Measurements from ENCODE around the gene CDC73.
"Not testable (repeated sequence)": the region's sequence is repeated elsewhere in the genome, so short reads cannot be mapped to it uniquely, and the experiment has no call there.

Gene CDC73

DNA sequence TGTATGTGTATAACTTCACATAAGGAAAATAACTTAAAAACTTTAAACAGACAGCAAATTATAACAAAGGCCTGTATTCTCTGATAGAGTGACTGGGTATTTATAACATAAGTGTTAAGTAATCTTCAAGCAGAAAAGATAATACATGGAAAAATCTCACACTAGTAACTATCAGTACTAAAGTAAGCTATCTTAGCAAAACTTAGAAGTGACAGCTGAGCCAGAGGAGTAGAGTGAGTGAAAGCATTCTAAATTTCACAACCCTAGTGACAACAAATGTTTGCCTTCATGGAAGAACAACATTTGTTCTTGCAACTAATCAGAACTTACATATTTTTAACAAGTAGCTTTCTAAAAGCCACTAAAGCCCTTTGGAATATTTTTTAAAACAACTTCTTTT lies 139.1 kb downstream of the CDC73 start:
- ATAC-seq (replicated peaks; ENCODE audit: extremely low read depth, poor library complexity, severe bottlenecking), result no peak
- Mint-ChIP-seq H3K27ac (ENCODE audit: low read depth) (no peak overlapping the region), H3K36me3 (ENCODE audit: insufficient read depth) (peaks cover 5% of the 10 kb centered on the region), H3K4me1 (peaks cover 15% of the 10 kb centered on the region), H3K9me3 (no peaks in the 10 kb centered on the region), H3K27me3 (no peaks in the 10 kb centered on the region), H3K4me3 (no peak overlapping the region)
- no peak for DNase-seq (ENCODE audit: low spot score in 2 of 2)

DNA sequence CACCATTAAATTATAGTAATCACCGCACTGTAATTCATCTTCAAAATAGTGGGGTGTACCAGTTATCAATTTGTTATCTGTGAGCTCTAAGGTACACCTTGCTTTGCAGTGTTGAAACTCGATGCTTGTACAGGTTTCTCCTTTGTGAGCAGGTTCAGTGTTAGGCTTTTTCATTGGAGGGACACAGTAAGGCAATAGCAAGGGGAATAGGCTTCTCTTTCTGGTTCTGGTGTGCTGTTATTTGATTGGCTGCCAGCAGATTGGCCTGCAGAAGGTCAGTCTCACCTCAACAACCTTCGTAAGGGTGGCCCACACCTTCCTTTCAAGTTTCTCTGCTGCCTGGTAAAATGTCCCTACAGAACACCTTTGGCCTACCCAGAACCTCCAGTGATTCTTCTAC lies 140.8 kb downstream of the CDC73 start:
- ATAC-seq (replicated peaks; ENCODE audit: extremely low read depth, poor library complexity, severe bottlenecking) (no peak), DNase-seq (ENCODE audit: low spot score in 2 of 2) (no peak)
- Mint-ChIP-seq H3K36me3 (ENCODE audit: insufficient read depth) (peaks cover 7% of the 10 kb centered on the region), H3K27me3 (no peaks in the 10 kb centered on the region), H3K27ac (ENCODE audit: low read depth) (no peak overlapping the region), H3K9me3 (no peaks in the 10 kb centered on the region), H3K4me1 (peaks cover 9% of the 10 kb centered on the region), H3K4me3 (no peak overlapping the region)

DNA sequence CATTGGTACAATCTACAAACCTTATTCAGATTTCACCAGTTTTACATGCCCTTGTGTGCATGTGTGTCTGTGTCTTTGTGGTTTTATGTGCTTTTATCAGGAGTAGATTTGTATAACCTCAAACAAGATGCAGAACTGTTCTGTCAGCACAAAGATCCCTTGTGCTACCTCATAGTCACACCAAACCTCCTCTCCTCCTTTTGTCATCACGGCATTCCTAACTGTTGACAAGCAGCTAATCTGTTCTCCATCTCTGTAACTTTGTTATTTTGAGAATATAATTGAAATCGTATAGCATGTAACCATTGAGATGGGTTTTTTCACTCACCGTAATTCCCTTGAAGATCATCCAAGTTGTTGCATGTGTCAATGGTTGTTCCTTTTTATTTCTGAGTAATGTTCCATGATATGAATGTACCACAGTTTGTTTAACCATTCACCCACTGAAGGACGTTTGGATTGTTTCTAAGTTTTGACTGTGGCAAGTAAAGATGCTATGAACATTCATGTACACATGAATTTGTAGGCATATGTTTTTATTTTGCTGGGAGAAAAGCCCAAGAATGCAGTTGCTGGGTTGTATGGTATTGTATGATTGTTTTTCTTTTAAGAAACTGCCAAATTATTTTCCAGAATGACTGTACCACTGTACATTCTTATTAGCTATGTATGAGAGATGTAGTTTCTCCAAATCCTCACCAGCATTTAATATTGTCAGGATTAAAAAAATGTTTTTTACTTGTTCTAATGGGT lies 142.7 kb downstream of the CDC73 start:
- H3K27me3 Mint-ChIP-seq, result no peaks in the 10 kb centered on the region
- ATAC-seq (replicated peaks; ENCODE audit: extremely low read depth, poor library complexity, severe bottlenecking), result no peak
- no peak overlapping the region for H3K27ac Mint-ChIP-seq (ENCODE audit: low read depth)
- no peak overlapping the region for H3K4me3 Mint-ChIP-seq
- H3K9me3 Mint-ChIP-seq, result no peaks in the 10 kb centered on the region
- DNase-seq (ENCODE audit: low spot score in 2 of 2), result no peak
- peaks cover 9% of the 10 kb centered on the region for H3K4me1 Mint-ChIP-seq
- H3K36me3 Mint-ChIP-seq (ENCODE audit: insufficient read depth), result peaks cover 11% of the 10 kb centered on the region

DNA sequence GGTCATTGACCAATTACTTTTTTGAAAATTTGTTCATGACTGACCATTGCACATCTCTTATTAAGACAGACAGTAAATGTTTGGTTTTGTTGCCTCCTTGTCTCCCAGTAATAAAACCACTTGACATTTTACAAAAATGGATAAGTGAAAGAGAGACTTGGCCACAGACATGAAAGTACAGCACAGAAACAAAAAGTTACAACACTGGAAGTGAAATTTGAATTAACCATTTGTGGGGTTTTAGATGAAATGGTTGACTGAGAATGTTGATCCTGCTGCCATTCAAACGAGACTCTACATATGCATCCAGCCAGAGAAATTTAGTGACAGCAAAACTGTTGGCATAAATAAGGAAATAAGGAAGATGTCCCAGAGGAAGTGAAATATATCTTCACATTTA lies 143.9 kb downstream of the CDC73 start:
- no peak overlapping the region for H3K27ac Mint-ChIP-seq (ENCODE audit: low read depth)
- no peak for DNase-seq (ENCODE audit: low spot score in 2 of 2)
- no peak for ATAC-seq (replicated peaks; ENCODE audit: extremely low read depth, poor library complexity, severe bottlenecking)
- peaks cover 11% of the 10 kb centered on the region for H3K36me3 Mint-ChIP-seq (ENCODE audit: insufficient read depth)
- H3K4me3 Mint-ChIP-seq, result no peak overlapping the region
- H3K9me3 Mint-ChIP-seq, result no peaks in the 10 kb centered on the region
- H3K27me3 Mint-ChIP-seq, result no peaks in the 10 kb centered on the region
- H3K4me1 Mint-ChIP-seq, result peaks cover 9% of the 10 kb centered on the region

DNA sequence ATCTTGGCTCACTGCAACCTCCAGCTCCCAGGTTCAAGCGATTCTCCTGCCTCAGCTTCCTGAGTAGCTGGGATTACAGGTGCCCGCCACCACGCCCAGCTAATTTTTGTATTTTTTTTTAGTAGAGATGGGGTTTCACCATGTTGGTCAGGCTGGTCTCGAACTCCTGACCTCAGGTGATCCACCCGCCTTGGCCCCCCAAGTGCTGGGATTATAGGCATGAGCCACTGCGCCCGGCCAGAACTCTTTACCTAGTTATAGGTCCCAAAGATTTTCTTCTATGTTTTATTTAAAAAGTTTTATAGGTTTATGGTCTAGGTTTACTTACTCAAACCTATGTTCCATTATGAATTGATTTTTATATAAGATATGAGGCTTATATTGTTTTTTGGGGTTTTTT lies 145.0 kb downstream of the CDC73 start:
- not testable (repeated sequence) for DNase-seq (ENCODE audit: low spot score in 2 of 2); H3K4me1 Mint-ChIP-seq; H3K27me3 Mint-ChIP-seq; ATAC-seq (replicated peaks; ENCODE audit: extremely low read depth, poor library complexity, severe bottlenecking); H3K4me3 Mint-ChIP-seq; H3K9me3 Mint-ChIP-seq; H3K27ac Mint-ChIP-seq (ENCODE audit: low read depth)
- H3K36me3 Mint-ChIP-seq (ENCODE audit: insufficient read depth), result peaks cover 11% of the 10 kb centered on the region

DNA sequence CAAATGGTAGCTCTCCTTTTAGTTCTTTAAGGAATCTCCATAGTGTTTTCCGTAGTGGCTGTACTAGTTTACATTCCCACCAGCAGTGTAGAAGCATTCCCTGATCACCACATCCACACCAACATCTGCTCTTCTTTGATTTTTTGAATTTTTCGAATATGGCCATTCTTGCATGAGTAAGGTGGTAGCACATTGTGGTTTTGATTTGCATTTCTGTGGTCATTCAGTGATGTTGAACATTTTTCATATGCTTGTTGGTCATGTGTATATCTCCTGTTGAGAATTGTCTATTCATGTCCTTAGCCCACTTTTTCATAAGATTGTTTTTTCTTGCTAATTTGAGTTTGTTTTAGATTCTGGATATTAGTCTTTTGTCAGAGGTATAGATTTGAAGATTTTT lies 149.2 kb downstream of the CDC73 start:
- H3K4me1 Mint-ChIP-seq, result no peaks in the 10 kb centered on the region
- H3K27me3 Mint-ChIP-seq, result no peaks in the 10 kb centered on the region
- H3K36me3 Mint-ChIP-seq (ENCODE audit: insufficient read depth), result peaks cover 7% of the 10 kb centered on the region
- ATAC-seq (replicated peaks; ENCODE audit: extremely low read depth, poor library complexity, severe bottlenecking) (no peak), DNase-seq (ENCODE audit: low spot score in 2 of 2) (no peak)
- H3K9me3 Mint-ChIP-seq, result no peaks in the 10 kb centered on the region
- no peak overlapping the region for H3K27ac Mint-ChIP-seq (ENCODE audit: low read depth)
- H3K4me3 Mint-ChIP-seq, result no peak overlapping the region

DNA sequence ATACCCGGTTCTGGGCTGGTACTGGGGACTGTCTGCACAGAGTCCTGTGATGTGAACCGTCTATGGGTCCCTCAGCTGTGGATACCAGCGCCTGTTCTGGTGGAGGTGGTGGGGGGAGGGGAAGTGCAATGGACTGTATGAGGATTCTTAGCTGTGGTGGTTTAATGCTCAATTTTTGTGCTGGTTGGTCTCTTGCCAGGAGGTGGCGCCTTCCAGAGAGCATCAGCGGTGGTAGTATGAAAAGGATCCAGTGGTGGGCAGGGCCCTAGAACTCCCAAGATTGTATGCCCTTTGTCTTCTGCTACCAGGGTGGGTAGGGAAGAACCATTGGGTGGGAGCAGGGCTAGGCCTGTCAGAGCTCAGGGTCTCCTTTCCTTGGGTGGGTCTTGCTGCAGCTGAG lies 153.9 kb downstream of the CDC73 start:
- no peak overlapping the region for H3K27ac Mint-ChIP-seq (ENCODE audit: low read depth)
- ATAC-seq (replicated peaks; ENCODE audit: extremely low read depth, poor library complexity, severe bottlenecking) (no peak), DNase-seq (ENCODE audit: low spot score in 2 of 2) (no peak)
- peaks cover 5% of the 10 kb centered on the region for H3K9me3 Mint-ChIP-seq
- H3K4me3 Mint-ChIP-seq, result no peak overlapping the region
- H3K27me3 Mint-ChIP-seq, result no peaks in the 10 kb centered on the region
- H3K36me3 Mint-ChIP-seq (ENCODE audit: insufficient read depth), result peaks cover 5% of the 10 kb centered on the region
- H3K4me1 Mint-ChIP-seq, result no peaks in the 10 kb centered on the region

DNA sequence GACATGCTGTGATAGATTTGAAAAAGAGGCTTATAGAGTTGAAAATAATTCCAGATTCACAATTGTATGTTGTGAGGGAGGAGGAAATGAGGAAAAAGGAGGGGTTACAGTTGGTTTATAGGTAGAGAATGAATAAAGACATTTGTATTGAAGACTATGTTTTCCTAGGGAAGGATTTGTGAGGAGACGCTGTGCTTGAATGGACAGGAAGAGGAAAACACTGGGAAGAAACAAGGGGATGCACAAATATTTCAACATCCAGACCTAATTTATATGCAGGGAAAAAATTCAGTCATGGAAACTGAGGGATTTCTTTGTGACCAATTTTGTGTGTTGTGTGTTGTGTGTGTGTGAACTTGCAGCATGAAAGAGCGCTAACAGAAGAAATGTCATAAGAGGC lies 157.1 kb downstream of the CDC73 start:
- peaks cover 5% of the 10 kb centered on the region for H3K36me3 Mint-ChIP-seq (ENCODE audit: insufficient read depth)
- peaks cover 2% of the 10 kb centered on the region for H3K4me1 Mint-ChIP-seq
- DNase-seq (ENCODE audit: low spot score in 2 of 2) (no peak), ATAC-seq (replicated peaks; ENCODE audit: extremely low read depth, poor library complexity, severe bottlenecking) (no peak)
- H3K9me3 Mint-ChIP-seq, result peaks cover 5% of the 10 kb centered on the region
- no peaks in the 10 kb centered on the region for H3K27me3 Mint-ChIP-seq
- no peak overlapping the region for H3K4me3 Mint-ChIP-seq
- H3K27ac Mint-ChIP-seq (ENCODE audit: low read depth), result no peak overlapping the region

DNA sequence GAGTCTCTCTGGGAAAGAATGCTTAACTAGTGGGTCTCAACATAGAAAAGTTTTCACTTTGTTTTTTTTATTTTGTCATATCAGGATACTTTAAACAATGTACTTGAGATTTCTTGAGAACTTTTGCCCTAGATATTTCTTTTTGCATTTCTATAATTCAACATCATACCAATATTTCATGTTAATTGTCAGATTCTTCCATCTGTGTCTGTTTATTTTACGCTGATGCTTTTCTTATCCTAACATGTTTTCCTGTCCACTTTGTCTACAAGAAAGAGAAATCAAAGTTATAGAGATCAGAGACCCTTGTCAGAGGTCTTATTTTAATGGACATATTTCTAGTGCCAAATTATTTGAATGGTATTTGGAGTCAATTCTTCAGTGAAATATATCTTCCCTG lies 160.1 kb downstream of the CDC73 start:
- no peak for DNase-seq (ENCODE audit: low spot score in 2 of 2)
- peaks cover 5% of the 10 kb centered on the region for H3K9me3 Mint-ChIP-seq
- no peak overlapping the region for H3K27ac Mint-ChIP-seq (ENCODE audit: low read depth)
- ATAC-seq (replicated peaks; ENCODE audit: extremely low read depth, poor library complexity, severe bottlenecking), result no peak
- no peak overlapping the region for H3K4me3 Mint-ChIP-seq
- H3K4me1 Mint-ChIP-seq, result peaks cover 6% of the 10 kb centered on the region
- H3K36me3 Mint-ChIP-seq (ENCODE audit: insufficient read depth), result peaks cover 5% of the 10 kb centered on the region
- no peaks in the 10 kb centered on the region for H3K27me3 Mint-ChIP-seq

DNA sequence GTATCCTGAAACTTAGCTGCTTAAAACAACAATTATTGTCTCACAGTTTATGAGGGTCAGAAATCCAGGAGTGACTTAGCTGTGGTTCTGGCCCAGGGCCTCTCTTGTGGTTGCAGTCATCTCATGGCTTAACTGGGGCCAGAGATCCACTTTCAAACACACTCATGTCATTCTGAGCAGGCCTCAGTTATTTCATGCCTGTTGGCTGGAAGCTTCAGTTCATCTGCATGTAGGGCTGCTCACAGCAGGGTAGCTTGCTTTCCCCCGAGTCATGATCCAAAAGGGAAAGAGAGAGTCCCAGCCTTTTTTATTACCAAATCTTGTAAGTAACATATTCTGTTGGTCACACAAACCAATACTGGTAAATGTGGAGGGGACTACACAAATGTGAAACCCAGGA lies 161.2 kb downstream of the CDC73 start:
- Mint-ChIP-seq H3K4me3 (no peak overlapping the region), H3K27ac (ENCODE audit: low read depth) (no peak overlapping the region), H3K9me3 (peaks cover 5% of the 10 kb centered on the region), H3K4me1 (peaks cover 6% of the 10 kb centered on the region), H3K36me3 (ENCODE audit: insufficient read depth) (peaks cover 4% of the 10 kb centered on the region), H3K27me3 (no peaks in the 10 kb centered on the region)
- ATAC-seq (replicated peaks; ENCODE audit: extremely low read depth, poor library complexity, severe bottlenecking) (no peak), DNase-seq (ENCODE audit: low spot score in 2 of 2) (no peak)

DNA sequence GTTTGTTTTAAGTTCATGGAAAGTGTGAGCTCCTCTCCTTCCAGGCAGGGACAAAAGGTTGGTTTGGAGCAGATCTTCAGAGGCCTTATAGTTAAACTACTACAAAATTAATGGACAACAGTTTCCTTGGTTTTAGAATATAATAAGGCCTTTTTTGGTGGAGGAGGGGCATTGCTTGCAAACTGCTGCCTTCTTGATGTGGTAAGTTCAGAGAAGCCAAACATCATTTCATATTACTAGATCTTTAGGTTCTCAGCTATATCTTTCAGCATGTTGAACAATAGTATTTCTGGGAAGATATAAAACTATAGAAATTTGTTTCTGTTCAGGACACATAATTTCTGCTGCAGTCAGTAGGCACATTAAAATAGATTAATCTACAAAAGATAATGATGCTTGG lies 162.4 kb downstream of the CDC73 start:
- peaks cover 6% of the 10 kb centered on the region for H3K4me1 Mint-ChIP-seq
- ATAC-seq (replicated peaks; ENCODE audit: extremely low read depth, poor library complexity, severe bottlenecking), result no peak
- peaks cover 5% of the 10 kb centered on the region for H3K9me3 Mint-ChIP-seq
- H3K27me3 Mint-ChIP-seq, result no peaks in the 10 kb centered on the region
- H3K4me3 Mint-ChIP-seq, result no peak overlapping the region
- no peak overlapping the region for H3K27ac Mint-ChIP-seq (ENCODE audit: low read depth)
- no peak for DNase-seq (ENCODE audit: low spot score in 2 of 2)
- peaks cover 3% of the 10 kb centered on the region for H3K36me3 Mint-ChIP-seq (ENCODE audit: insufficient read depth)

DNA sequence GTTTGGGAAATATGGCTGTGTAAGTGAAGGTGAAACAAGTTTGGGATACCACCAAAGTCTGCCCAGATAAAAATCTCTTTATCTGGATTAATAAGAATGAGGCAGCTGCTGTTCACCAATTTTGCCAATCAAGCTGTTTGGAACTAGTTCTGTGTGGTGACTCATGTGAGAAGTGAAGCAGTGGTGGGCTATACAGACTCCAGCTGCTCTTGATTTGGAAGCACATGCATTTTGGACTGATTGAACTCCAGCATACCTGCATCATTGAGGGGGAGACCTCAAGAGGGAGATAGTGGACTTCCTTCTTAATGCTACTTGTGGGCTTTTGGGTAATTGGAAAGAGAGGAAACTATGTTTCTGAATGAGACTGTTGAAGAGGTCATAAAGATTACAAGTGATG lies 163.8 kb downstream of the CDC73 start:
- no peak for DNase-seq (ENCODE audit: low spot score in 2 of 2)
- Mint-ChIP-seq H3K4me1 (peaks cover 6% of the 10 kb centered on the region), H3K27ac (ENCODE audit: low read depth) (no peak overlapping the region), H3K4me3 (no peak overlapping the region), H3K9me3 (no peaks in the 10 kb centered on the region), H3K27me3 (peaks cover 4% of the 10 kb centered on the region), H3K36me3 (ENCODE audit: insufficient read depth) (peaks cover 4% of the 10 kb centered on the region)
- ATAC-seq (replicated peaks; ENCODE audit: extremely low read depth, poor library complexity, severe bottlenecking), result no peak

DNA sequence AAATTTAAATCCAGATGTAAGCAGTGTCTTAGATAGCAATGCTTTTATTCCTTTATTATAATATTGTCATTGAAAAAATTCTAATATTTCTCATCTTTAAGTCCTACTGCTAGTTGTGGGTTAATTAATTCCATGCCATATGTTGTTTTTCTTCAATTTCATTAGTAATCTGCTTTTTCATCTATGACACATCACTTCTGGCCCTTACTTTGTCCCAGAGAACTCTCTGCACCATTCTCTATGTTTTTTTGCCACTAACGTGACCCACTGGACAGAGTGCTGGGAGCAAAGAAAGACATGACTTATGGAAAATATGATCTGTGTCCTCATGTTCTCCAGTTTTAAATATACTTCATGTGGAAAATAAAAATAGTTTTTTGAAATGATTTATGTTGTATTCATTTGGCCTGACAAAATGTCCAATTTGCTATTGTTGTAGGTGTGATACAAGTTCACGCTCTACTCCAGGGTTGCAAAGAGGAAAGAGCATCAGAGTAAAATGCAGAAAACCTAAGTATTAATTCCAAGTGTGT lies 166.8 kb downstream of the CDC73 start:
- H3K9me3 Mint-ChIP-seq; H3K4me3 Mint-ChIP-seq; ATAC-seq (replicated peaks; ENCODE audit: extremely low read depth, poor library complexity, severe bottlenecking); H3K36me3 Mint-ChIP-seq (ENCODE audit: insufficient read depth); H3K4me1 Mint-ChIP-seq; DNase-seq (ENCODE audit: low spot score in 2 of 2); H3K27ac Mint-ChIP-seq (ENCODE audit: low read depth): not testable (repeated sequence)
- H3K27me3 Mint-ChIP-seq, result peaks cover 10% of the 10 kb centered on the region
